Osteocyte (in vitro differentiated cells): ENCODE results near the gene TIGD6. TPM values are rescaled to one million over a fixed set of nuclear protein-coding genes. Genes with fewer than 3 reads are reported as not detected.

Source experiments
- DNase-seq: peaks from one replicate; pipeline ENCODE4 v3.0.0; 2021; ENCODE audit warnings: mixed read lengths; ENCODE audit not compliant: unreplicated experiment; ENCODE audit errors: extremely low spot score
- H3K27ac Mint-ChIP-seq: one replicate; pipeline ENCODE4 v1.8.0; 2021; ENCODE audit warnings: mild to moderate bottlenecking, mixed read lengths; ENCODE audit not compliant: unreplicated experiment
- H3K27me3 Mint-ChIP-seq: one replicate; pipeline ENCODE4 v1.8.0; 2021; ENCODE audit warnings: mixed read lengths; ENCODE audit not compliant: unreplicated experiment
- H3K36me3 Mint-ChIP-seq: one replicate; pipeline ENCODE4 v1.8.0; 2021; ENCODE audit warnings: mixed read lengths; ENCODE audit not compliant: unreplicated experiment
- H3K4me1 Mint-ChIP-seq: one replicate; pipeline ENCODE4 v1.8.0; 2021; ENCODE audit warnings: mixed read lengths; ENCODE audit not compliant: unreplicated experiment
- H3K4me3 Mint-ChIP-seq: one replicate; pipeline ENCODE4 v1.8.0; 2021; ENCODE audit warnings: mild to moderate bottlenecking, moderate library complexity, mixed read lengths; ENCODE audit not compliant: unreplicated experiment
- H3K9me3 Mint-ChIP-seq: one replicate; pipeline ENCODE4 v1.8.0; 2021; ENCODE audit warnings: mixed read lengths; ENCODE audit not compliant: unreplicated experiment
- CTCF ChIP-seq: fragments of 200-600 bp; sonication (generic); IDR thresholded peaks from 2 replicates; pipeline ENCODE4 v1.5.0; 2021; ENCODE audit warnings: antibody characterized with exemption, mild to moderate bottlenecking, moderate library complexity
- total RNA-seq: library from RNA; stranded (reverse); gene quantifications from 2 replicates; pipeline ENCODE4 v1.2.1, GENCODE V29; 2021

Gene TIGD6
- total RNA-seq, 1 donor from 2014 or later, result 5.9 TPM

DNA sequence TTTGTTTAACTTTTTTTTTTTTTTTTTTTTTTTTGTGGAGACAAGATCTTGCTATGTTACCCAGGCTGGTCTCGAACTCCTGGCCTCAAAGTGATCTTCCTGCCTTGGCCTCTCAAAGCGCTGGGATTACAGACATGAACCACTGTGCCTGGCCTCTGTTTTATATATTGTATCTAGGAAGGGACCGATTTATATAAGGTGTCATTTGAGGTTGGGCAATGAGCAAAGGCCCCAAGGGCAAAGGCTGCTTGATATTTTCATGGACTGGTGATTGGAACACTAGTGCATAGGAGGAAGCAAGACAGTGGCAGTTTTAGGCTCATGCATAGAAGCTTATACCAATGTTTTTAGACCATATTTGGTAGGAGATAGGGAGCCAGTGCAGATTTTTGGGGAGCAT lies 36.7 kb downstream of the TIGD6 start:
- Mint-ChIP-seq H3K27ac (no peak overlapping the region), H3K9me3 (no peaks in the 10 kb centered on the region), H3K4me1 (peaks cover 31% of the 10 kb centered on the region), H3K27me3 (no peaks in the 10 kb centered on the region), H3K4me3 (no peak overlapping the region), H3K36me3 (peaks cover 5% of the 10 kb centered on the region)
- no peak for TF ChIP-seq CTCF
- DNase-seq, result no peak

DNA sequence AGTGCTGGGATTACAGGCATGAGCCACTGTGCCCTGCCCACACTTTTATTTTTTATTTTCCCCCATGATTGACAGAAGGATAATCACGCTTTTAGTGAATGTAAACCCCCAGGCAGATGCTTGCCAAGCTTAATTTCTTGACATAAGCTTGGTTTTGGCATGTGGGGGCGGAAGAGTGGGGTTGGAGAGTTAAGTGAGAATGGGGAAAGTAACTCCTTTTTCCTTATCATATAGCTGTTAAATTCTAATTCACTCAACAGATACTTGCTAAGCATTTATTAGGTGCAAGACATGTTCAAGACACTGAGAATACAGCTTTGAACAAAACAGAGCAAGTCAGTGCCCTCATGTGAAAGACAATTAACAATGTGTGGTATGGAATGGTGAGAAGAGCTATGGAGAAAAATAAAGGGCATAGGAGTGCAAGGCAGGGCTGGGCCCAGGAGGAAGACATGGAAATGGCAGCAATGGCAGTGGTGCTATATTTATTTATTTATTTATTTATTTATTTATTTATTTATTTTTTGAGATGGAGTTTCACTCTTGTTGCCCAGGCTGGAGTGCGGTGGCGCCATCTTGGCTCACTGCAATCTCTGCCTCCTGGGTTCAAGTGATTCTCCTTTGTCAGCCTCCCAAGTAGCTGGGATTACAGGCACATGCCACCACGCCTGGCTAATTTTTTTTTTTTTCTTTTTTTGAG lies 37.7 kb downstream of the TIGD6 start:
- Mint-ChIP-seq H3K4me3 (no peak overlapping the region), H3K27ac (no peak overlapping the region), H3K27me3 (no peaks in the 10 kb centered on the region), H3K36me3 (peaks cover 3% of the 10 kb centered on the region), H3K4me1 (peaks cover 38% of the 10 kb centered on the region), H3K9me3 (no peaks in the 10 kb centered on the region)
- no peak for TF ChIP-seq CTCF
- DNase-seq, result no peak

- H3K27me3 Mint-ChIP-seq, result no peaks in the 10 kb centered on the region
- H3K4me1 Mint-ChIP-seq, result peaks cover 44% of the 10 kb centered on the region
- H3K9me3 Mint-ChIP-seq, result no peaks in the 10 kb centered on the region
- peak overlapping the region; percentile 75 for H3K27ac Mint-ChIP-seq
- TF ChIP-seq CTCF, result peak; percentile 73
- no peaks in the 10 kb centered on the region for H3K36me3 Mint-ChIP-seq
- no peak for DNase-seq
- H3K4me3 Mint-ChIP-seq, result peak overlapping the region; percentile 88
Observed at GRCh38 chr5:149961957-149962409, 38.5 kb downstream of the TIGD6 start.

GRCh38 chr5:149961186-149961685 lies 39.2 kb downstream of the TIGD6 start:
- Mint-ChIP-seq H3K36me3 (no peaks in the 10 kb centered on the region), H3K9me3 (no peaks in the 10 kb centered on the region), H3K27me3 (no peaks in the 10 kb centered on the region), H3K4me1 (peaks cover 49% of the 10 kb centered on the region), H3K27ac (peak overlapping the region; percentile 75), H3K4me3 (peak overlapping the region; percentile 88)
- no peak for TF ChIP-seq CTCF
- no peak for DNase-seq

GRCh38 chr5:149960272-149961185 lies 39.9 kb downstream of the TIGD6 start, which contains the start of gene SLC26A2:
Gene SLC26A2, plus strand, starts transcription at chr5:149960758. Its CDS starts 16,895 bp downstream, at chr5:149977653.
- peak within 1 kb of the TSS; percentile 99 for H3K27ac Mint-ChIP-seq
- no peaks in the 10 kb centered on the region for H3K27me3 Mint-ChIP-seq
- no peaks in the 10 kb centered on the region for H3K9me3 Mint-ChIP-seq
- H3K4me1 Mint-ChIP-seq, result peaks cover 49% of the 10 kb centered on the region
- no peaks in the 10 kb centered on the region for H3K36me3 Mint-ChIP-seq
- DNase-seq, result peak; percentile 98
- peak within 1 kb of the TSS; percentile 88 for H3K4me3 Mint-ChIP-seq
- TF ChIP-seq CTCF, result no peak
